Peyer's patch (tissue), 4 donors: Measurements from ENCODE around the gene RPL18A.

Experiments
- POLR2A ChIP-seq, 2 donors: fragments of 450-650 bp; IDR thresholded peaks; one replicate each; pipeline ENCODE4 v1.5.1; 2017; ENCODE audit warnings: antibody characterized with exemption in 2 of 2, mild to moderate bottlenecking in 2 of 2, moderate library complexity in 2 of 2
- TF ChIP-seq, protein P1 (sequence below), 6 experiments: fragments of 450-650 bp in 4 of 6; fragments of 200-600 bp in 2 of 6; sonication (generic) in 1 of 6; IDR thresholded peaks; one replicate each; pipeline ENCODE4 v1.5.1; 2017 to 2019; ENCODE audit warnings: antibody characterized with exemption in 6 of 6, mild to moderate bottlenecking in 3 of 6, moderate library complexity in 1 of 6

DNA sequence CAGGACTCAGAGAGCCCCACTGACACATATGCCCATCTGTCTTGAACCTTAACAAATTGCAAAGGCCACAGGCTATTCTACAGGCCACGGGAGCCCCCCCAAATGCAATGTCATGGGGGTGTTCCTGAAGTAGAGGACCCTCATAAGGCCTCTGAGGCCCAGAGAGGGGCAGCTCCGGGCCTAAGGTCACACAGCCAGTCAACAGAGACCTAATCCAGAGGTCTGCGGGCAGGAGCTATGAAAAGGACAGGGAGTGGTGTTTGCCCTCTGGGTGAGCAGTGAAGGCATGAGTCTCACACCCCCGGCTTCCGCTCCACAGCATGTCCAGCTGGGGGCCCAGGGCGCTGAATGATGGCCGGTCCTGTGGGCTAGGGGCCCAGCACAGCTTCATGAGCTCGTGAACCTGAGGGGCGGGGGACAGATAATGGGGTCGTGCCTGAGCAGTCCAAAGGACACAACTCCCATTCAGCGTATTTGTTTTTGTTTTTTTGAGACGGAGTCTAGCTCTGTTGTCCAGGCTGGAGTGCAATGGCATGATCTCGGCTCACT is 33.1 kb upstream of the RPL18A start:
- TF ChIP-seq, protein P1, sequence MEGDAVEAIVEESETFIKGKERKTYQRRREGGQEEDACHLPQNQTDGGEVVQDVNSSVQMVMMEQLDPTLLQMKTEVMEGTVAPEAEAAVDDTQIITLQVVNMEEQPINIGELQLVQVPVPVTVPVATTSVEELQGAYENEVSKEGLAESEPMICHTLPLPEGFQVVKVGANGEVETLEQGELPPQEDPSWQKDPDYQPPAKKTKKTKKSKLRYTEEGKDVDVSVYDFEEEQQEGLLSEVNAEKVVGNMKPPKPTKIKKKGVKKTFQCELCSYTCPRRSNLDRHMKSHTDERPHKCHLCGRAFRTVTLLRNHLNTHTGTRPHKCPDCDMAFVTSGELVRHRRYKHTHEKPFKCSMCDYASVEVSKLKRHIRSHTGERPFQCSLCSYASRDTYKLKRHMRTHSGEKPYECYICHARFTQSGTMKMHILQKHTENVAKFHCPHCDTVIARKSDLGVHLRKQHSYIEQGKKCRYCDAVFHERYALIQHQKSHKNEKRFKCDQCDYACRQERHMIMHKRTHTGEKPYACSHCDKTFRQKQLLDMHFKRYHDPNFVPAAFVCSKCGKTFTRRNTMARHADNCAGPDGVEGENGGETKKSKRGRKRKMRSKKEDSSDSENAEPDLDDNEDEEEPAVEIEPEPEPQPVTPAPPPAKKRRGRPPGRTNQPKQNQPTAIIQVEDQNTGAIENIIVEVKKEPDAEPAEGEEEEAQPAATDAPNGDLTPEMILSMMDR (IDR thresholded peaks at IDR 0.05): no peak
- no peak for TF ChIP-seq POLR2A (IDR thresholded peaks at IDR 0.05)
